Loucy (cell line): Measurements from ENCODE around the gene CTR9.

ENCODE experiments used
- H2AFZ ChIP-seq: fragments of 200-600 bp; sonication (generic); 2 replicates; pipeline ENCODE4 v1.6.0; 2016; ENCODE audit warnings: antibody characterized with exemption, mild to moderate bottlenecking, low read length, moderate library complexity
- H3F3A ChIP-seq: fragments of 200-600 bp; 2 replicates; pipeline ENCODE4 v1.6.0; 2016; ENCODE audit warnings: antibody characterized with exemption, low read depth, mild to moderate bottlenecking
- H3K27me3 ChIP-seq: fragments of 200-600 bp; sonication (generic); 2 replicates; pipeline ENCODE4 v1.6.1; 2014; ENCODE audit warnings: low read length, mild to moderate bottlenecking; ENCODE audit not compliant: insufficient read depth, poor library complexity, severe bottlenecking
- H3K36me3 ChIP-seq: fragments of 200-600 bp; sonication (generic); 2 replicates; pipeline ENCODE4 v1.6.1; 2016; ENCODE audit warnings: low read length; ENCODE audit not compliant: insufficient read depth
- H3K4me1 ChIP-seq: fragments of 200-600 bp; sonication (generic); 2 replicates; pipeline ENCODE4 v1.5.1; 2014; ENCODE audit warnings: low read length, mild to moderate bottlenecking; ENCODE audit not compliant: insufficient read depth, poor library complexity, severe bottlenecking
- H3K4me2 ChIP-seq: fragments of 200-600 bp; sonication (generic); 2 replicates; pipeline ENCODE4 v1.6.0; 2014; ENCODE audit warnings: antibody characterized with exemption, low read length, low read depth, mild to moderate bottlenecking; ENCODE audit not compliant: poor library complexity, severe bottlenecking
- H3K4me3 ChIP-seq: fragments of 200-600 bp; sonication (generic); 2 replicates; pipeline ENCODE4 v1.5.1; 2014; ENCODE audit warnings: low read length, mild to moderate bottlenecking, mixed read lengths; ENCODE audit not compliant: poor library complexity, severe bottlenecking
- H3K79me2 ChIP-seq: fragments of 200-600 bp; sonication (generic); 2 replicates; pipeline ENCODE4 v1.6.1; 2014; ENCODE audit warnings: low read length; ENCODE audit not compliant: insufficient read depth
- H3K9ac ChIP-seq: fragments of 200-600 bp; sonication (generic); 2 replicates; pipeline ENCODE4 v1.6.0; 2014; ENCODE audit warnings: mild to moderate bottlenecking, low read depth, low read length, moderate library complexity; ENCODE audit not compliant: poor library complexity, severe bottlenecking
- H3K9me2 ChIP-seq: fragments of 200-600 bp; sonication (generic); replicated peaks from 2 replicates; pipeline ENCODE4 v1.6.1; 2016; ENCODE audit warnings: low read depth, low read length, mixed read lengths
- H3K9me3 ChIP-seq: fragments of 200-600 bp; sonication (generic); 2 replicates; pipeline ENCODE4 v1.6.1; 2014; ENCODE audit warnings: mild to moderate bottlenecking, antibody characterized with exemption, low read length, low read depth; ENCODE audit not compliant: insufficient read depth
- H4K20me1 ChIP-seq: fragments of 200-600 bp; sonication (generic); 2 replicates; pipeline ENCODE4 v1.6.0; 2014; ENCODE audit warnings: antibody characterized with exemption, low read length, mild to moderate bottlenecking; ENCODE audit not compliant: insufficient read depth, poor library complexity, severe bottlenecking
- CTCF ChIP-seq: fragments of 200-600 bp; sonication (generic); conservative IDR thresholded peaks from 2 replicates; pipeline ENCODE4 v1.5.1; 2014; ENCODE audit warnings: mild to moderate bottlenecking, antibody characterized with exemption, low read length
- EZH2phosphoT487 ChIP-seq: fragments of 200-600 bp; IDR thresholded peaks from 2 replicates; pipeline ENCODE4 v1.6.1; 2018; ENCODE audit warnings: antibody characterized with exemption, mild to moderate bottlenecking, moderate library complexity, borderline replicate concordance

CTR9 gene

GRCh38 chr11:10770626-10771254 is 19.7 kb downstream of the CTR9 start:
- H3K4me1 ChIP-seq = no peaks in the 10 kb centered on the region
- no peak overlapping the region for H3K4me2 ChIP-seq
- H3K79me2 ChIP-seq = no peaks in the 10 kb centered on the region
- no peak overlapping the region for H3K9ac ChIP-seq
- no peaks in the 10 kb centered on the region for H3K27me3 ChIP-seq
- H3K9me2 ChIP-seq = no peaks in the 10 kb centered on the region
- H3K9me3 ChIP-seq = no peaks in the 10 kb centered on the region
- no peak overlapping the region for H2AFZ ChIP-seq
- no peaks in the 10 kb centered on the region for H4K20me1 ChIP-seq
- H3K4me3 ChIP-seq = no peak overlapping the region
- TF ChIP-seq EZH2phosphoT487 = no peak
- TF ChIP-seq CTCF = peak; percentile 90
- no peaks in the 10 kb centered on the region for H3F3A ChIP-seq
- no peaks in the 10 kb centered on the region; the same call in 1 of the 2 replicates for H3K36me3 ChIP-seq

DNA sequence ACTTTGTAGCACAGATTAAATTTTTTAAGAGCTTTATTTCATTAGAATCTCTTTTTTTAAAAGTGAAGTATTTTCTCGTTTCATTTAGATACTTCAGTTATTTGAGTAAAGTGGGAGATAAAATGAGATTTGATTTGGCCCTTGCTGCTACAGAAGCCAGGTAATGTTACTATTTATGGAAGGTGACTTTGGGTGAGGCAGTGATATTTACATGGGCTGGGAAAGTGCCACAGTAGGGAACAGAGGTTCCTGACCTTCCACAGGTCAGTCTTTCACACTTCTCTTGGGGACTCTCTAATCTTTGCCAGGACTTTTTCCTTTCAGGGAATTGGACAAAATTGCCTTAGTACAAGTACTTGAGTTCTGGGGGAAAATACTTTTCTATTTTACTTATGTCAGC is 20.4 kb downstream of the CTR9 start:
- Histone ChIP-seq H3K4me2 (no peak overlapping the region), H3K79me2 (no peaks in the 10 kb centered on the region), H3K4me1 (no peaks in the 10 kb centered on the region), H3K36me3 (peaks cover 5% of the 10 kb centered on the region), H2AFZ (no peak overlapping the region), H3K9me3 (no peaks in the 10 kb centered on the region), H4K20me1 (no peaks in the 10 kb centered on the region), H3K4me3 (no peak overlapping the region), H3K27me3 (no peaks in the 10 kb centered on the region), H3K9ac (no peak overlapping the region), H3F3A (no peaks in the 10 kb centered on the region), H3K9me2 (no peaks in the 10 kb centered on the region)
- TF ChIP-seq CTCF (no peak), EZH2phosphoT487 (no peak)

DNA sequence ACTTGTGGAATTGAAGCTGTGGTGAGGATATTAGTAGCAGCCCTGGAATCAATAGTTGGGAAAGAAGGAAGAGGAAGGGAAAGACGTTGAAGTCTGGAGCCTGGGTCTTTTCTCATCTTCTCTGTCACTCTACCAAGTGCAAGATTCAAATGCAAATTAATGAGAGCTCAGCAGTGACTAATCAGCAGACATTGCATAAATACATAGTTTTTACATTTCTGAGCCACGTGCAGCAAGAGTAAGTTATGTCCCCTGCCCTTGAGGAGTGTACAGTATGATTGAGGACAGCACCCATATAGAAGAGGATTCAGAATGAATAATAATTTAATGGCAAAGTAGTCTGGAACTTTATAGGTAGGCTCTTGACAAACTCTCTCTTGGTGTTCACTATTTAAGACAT is 23.8 kb downstream of the CTR9 start:
- Histone ChIP-seq H4K20me1 (no peaks in the 10 kb centered on the region), H3K4me3 (no peak overlapping the region), H3K4me2 (no peak overlapping the region), H3K27me3 (no peaks in the 10 kb centered on the region), H3K9me3 (no peaks in the 10 kb centered on the region), H3K36me3 (peaks cover 39% of the 10 kb centered on the region), H2AFZ (no peak overlapping the region), H3K4me1 (no peaks in the 10 kb centered on the region), H3K9ac (no peak overlapping the region), H3K9me2 (no peaks in the 10 kb centered on the region), H3F3A (peaks cover 2% of the 10 kb centered on the region; the same call in 1 of the 2 replicates), H3K79me2 (no peaks in the 10 kb centered on the region)
- no peak for TF ChIP-seq CTCF
- no peak for TF ChIP-seq EZH2phosphoT487
